Naive thymus-derived CD4-positive, alpha-beta T cell (primary cell): Measurements from ENCODE around the gene TSHZ2. TPM values are rescaled to one million over a fixed set of nuclear protein-coding genes. Genes with fewer than 3 reads are reported as not detected.

Experiments used
- ATAC-seq: fragments of 150-1000 bp; cut with Tn5 transposase; 2 replicates; pipeline ENCODE4 v1.10.0; 2021; ENCODE audit warnings: mild to moderate bottlenecking, moderate library complexity
- CTCF ChIA-PET: fragments of 350-600 bp; sonication (Branson Sonifier 250); formaldehyde crosslinking; loops from one replicate; lab custom pipeline; 2021; ENCODE audit warnings: antibody characterized with exemption; lab: Charles Lee
- POLR2A ChIA-PET: fragments of 350-600 bp; sonication (Branson Sonifier 250); formaldehyde crosslinking; loops from one replicate; lab custom pipeline; 2021; ENCODE audit warnings: antibody characterized with exemption, inconsistent platforms; lab: Charles Lee
- DNase-seq, 9 donors: peaks; one replicate each; pipeline versions ENCODE4 v3.0.0 to v3.0.0-alpha.2; 2020 to 2022; ENCODE audit warnings: mixed read lengths in 1 of 9
- H3K27ac ChIP-seq: one replicate; pipeline ENCODE4 v1.7.0; 2013; ENCODE audit warnings: mild to moderate bottlenecking, low read depth, low read length, moderate library complexity
- H3K27me3 ChIP-seq, 2 donors: one replicate each; pipeline ENCODE4 v1.7.0; 2013; ENCODE audit warnings: low read length in 2 of 2, mild to moderate bottlenecking in 2 of 2, moderate library complexity in 2 of 2; ENCODE audit not compliant: control insufficient read depth in 2 of 2, insufficient read depth in 2 of 2
- H3K36me3 ChIP-seq, 3 experiments: 1 replicate in 2 of 3; 2 replicates in 1 of 3; pipeline ENCODE4 v1.7.0; 2013; ENCODE audit warnings: low read length in 3 of 3, mild to moderate bottlenecking in 3 of 3, moderate library complexity in 1 of 3; ENCODE audit not compliant: insufficient read depth in 3 of 3, control insufficient read depth in 2 of 3
- H3K4me1 ChIP-seq, 2 donors: one replicate each; pipeline ENCODE4 v1.7.0; 2013; ENCODE audit warnings: low read length in 2 of 2, mild to moderate bottlenecking in 2 of 2, moderate library complexity in 1 of 2; ENCODE audit not compliant: control insufficient read depth in 2 of 2, insufficient read depth in 2 of 2
- H3K4me3 ChIP-seq: 2 replicates; pipeline ENCODE4 v1.7.0; 2013; ENCODE audit warnings: mild to moderate bottlenecking, low read length
- H3K9me3 ChIP-seq, 3 experiments: 1 replicate in 2 of 3; 2 replicates in 1 of 3; pipeline ENCODE4 v1.7.0; 2013; ENCODE audit warnings: low read length in 3 of 3; ENCODE audit not compliant: control insufficient read depth in 2 of 3
- H3K27ac Mint-ChIP-seq, 9 donors: one replicate each; pipeline ENCODE4 v1.8.0; 2020 to 2022; ENCODE audit warnings: mixed read lengths in 9 of 9, mild to moderate bottlenecking in 8 of 9, moderate library complexity in 5 of 9, inconsistent platforms in 2 of 9
- H3K27me3 Mint-ChIP-seq, 5 donors: one replicate each; pipeline ENCODE4 v1.8.0; 2021 to 2022; ENCODE audit warnings: mixed read lengths in 5 of 5, mild to moderate bottlenecking in 1 of 5
- H3K36me3 Mint-ChIP-seq, 5 donors: one replicate each; pipeline ENCODE4 v1.8.0; 2020 to 2022; ENCODE audit warnings: mixed read lengths in 5 of 5, mild to moderate bottlenecking in 3 of 5, inconsistent platforms in 1 of 5
- H3K4me1 Mint-ChIP-seq, 7 donors: one replicate each; pipeline ENCODE4 v1.8.0; 2020 to 2022; ENCODE audit warnings: mixed read lengths in 7 of 7, mild to moderate bottlenecking in 3 of 7, inconsistent platforms in 1 of 7
- H3K4me3 Mint-ChIP-seq, 10 donors: one replicate each; pipeline ENCODE4 v1.8.0; 2020 to 2022; ENCODE audit warnings: mild to moderate bottlenecking in 10 of 10, mixed read lengths in 10 of 10, moderate library complexity in 6 of 10, inconsistent platforms in 2 of 10
- H3K9me3 Mint-ChIP-seq, 11 donors: one replicate each; pipeline ENCODE4 v1.8.0; 2020 to 2022; ENCODE audit warnings: mixed read lengths in 11 of 11, mild to moderate bottlenecking in 4 of 11, inconsistent platforms in 1 of 11, moderate library complexity in 1 of 11
- intact Hi-C, 2 donors: fragments of 100-400 bp; cut with micrococcal nuclease; formaldehyde crosslinking; loops; one replicate each; pipeline ENCODE4 v1.15.1; 2023
- polyA plus RNA-seq, 2 donors: library from polyadenylated mRNA; unstranded; fragments of 300-500 nt; fragmentation: Illumina TruSeq; gene quantifications; one replicate each; pipeline ENCODE4 v1.2.3, GENCODE V29; 2021
- total RNA-seq, 6 experiments: library from RNA in 5 of 6; stranded (reverse) in 5 of 6; gene quantifications; 1 replicate in 5 of 6; 2 replicates in 1 of 6; pipeline ENCODE4 v1.2.3 and lab custom pipeline; 2021 to 2026

Gene TSHZ2
- total and polyA plus RNA-seq, 7 experiments from 2014 or later, result 6.0 to 84.5 (median 42.5) TPM

- intact Hi-C loops, result no loop called here
- no peak overlapping the region for H3K4me3 Mint-ChIP-seq
- ChIA-PET CTCF (interaction anchor here (0.6 to 0.7 kb wide), 2 partner anchors 89 to 685 kb away, joined by 3 read pairs; no protein-coding TSS in a partner anchor), POLR2A (no interaction called here)
- no peaks in the 10 kb centered on the region for H3K27me3 Mint-ChIP-seq
- Histone ChIP-seq H3K4me1 (no peaks in the 10 kb centered on the region), H3K27ac (no peak overlapping the region), H3K27me3 (no peaks in the 10 kb centered on the region), H3K9me3 (no peaks in the 10 kb centered on the region), H3K4me3 (no peak overlapping the region), H3K36me3 (no peaks in the 10 kb centered on the region)
- ATAC-seq (no peak), DNase-seq (no peak)
- peaks cover 0 to 11% (median 4%) of the 10 kb centered on the region in 5 donors for H3K36me3 Mint-ChIP-seq
- H3K27ac Mint-ChIP-seq, result peak overlapping the region in 2 of 9 donors; percentile 52 to 75
- H3K9me3 Mint-ChIP-seq, result no peaks in the 10 kb centered on the region
- peaks cover 7 to 23% (median 11%) of the 10 kb centered on the region in 7 donors for H3K4me1 Mint-ChIP-seq
Measured at GRCh38 chr20:53175135-53175780, 203.1 kb downstream of the TSHZ2 start.

- Mint-ChIP-seq H3K27ac (peak overlapping the region in 1 of 9 donors; percentile 56), H3K4me1 (peaks cover 8 to 18% (median 13%) of the 10 kb centered on the region in 7 donors), H3K9me3 (no peaks in the 10 kb centered on the region), H3K27me3 (peaks cover 0 to 4% (median 0%) of the 10 kb centered on the region in 5 donors), H3K4me3 (no peak overlapping the region), H3K36me3 (peaks cover 3 to 14% (median 5%) of the 10 kb centered on the region in 5 donors)
- Histone ChIP-seq H3K27ac (no peak overlapping the region), H3K4me1 (no peaks in the 10 kb centered on the region), H3K9me3 (no peaks in the 10 kb centered on the region), H3K27me3 (no peaks in the 10 kb centered on the region), H3K36me3 (no peaks in the 10 kb centered on the region), H3K4me3 (no peak overlapping the region)
- intact Hi-C loops, result no loop called here
- no peak for DNase-seq
- no peak for ATAC-seq
- CTCF ChIA-PET, result no interaction called here
- POLR2A ChIA-PET, result interaction anchor here (0.5 kb wide), 1 partner anchor 90 kb away, joined by 5 read pairs; no protein-coding TSS in a partner anchor
Measured at GRCh38 chr20:53176134-53176533, 204.0 kb downstream of the TSHZ2 start.

- no peak overlapping the region for H3K27ac ChIP-seq
- intact Hi-C loops, result no loop called here
- H3K9me3 ChIP-seq, result no peaks in the 10 kb centered on the region
- no peak for ATAC-seq
- Mint-ChIP-seq H3K27me3 (peaks cover 0 to 6% (median 0%) of the 10 kb centered on the region in 5 donors), H3K4me3 (no peak overlapping the region), H3K27ac (peak overlapping the region in 1 of 9 donors; percentile 48), H3K36me3 (peaks cover 3 to 14% (median 5%) of the 10 kb centered on the region in 5 donors), H3K4me1 (peaks cover 7 to 20% (median 11%) of the 10 kb centered on the region in 7 donors), H3K9me3 (no peaks in the 10 kb centered on the region)
- no peak overlapping the region for H3K4me3 ChIP-seq
- no peaks in the 10 kb centered on the region for H3K27me3 ChIP-seq
- ChIA-PET CTCF (interaction anchor here (0.7 to 1.0 kb wide), 2 partner anchors 29 to 925 kb away, joined by 3 to 5 read pairs; no protein-coding TSS in a partner anchor), POLR2A (no interaction called here)
- H3K36me3 ChIP-seq, result no peaks in the 10 kb centered on the region
- no peak for DNase-seq
- no peaks in the 10 kb centered on the region for H3K4me1 ChIP-seq
Measured at GRCh38 chr20:53177687-53178086, 205.5 kb downstream of the TSHZ2 start.

GRCh38 chr20:53179749-53180148 lies 207.6 kb downstream of the TSHZ2 start:
- Histone ChIP-seq H3K36me3 (no peaks in the 10 kb centered on the region), H3K9me3 (no peaks in the 10 kb centered on the region), H3K27me3 (no peaks in the 10 kb centered on the region), H3K27ac (no peak overlapping the region), H3K4me3 (no peak overlapping the region), H3K4me1 (no peaks in the 10 kb centered on the region)
- peaks cover 3 to 19% (median 5%) of the 10 kb centered on the region in 5 donors for H3K36me3 Mint-ChIP-seq
- intact Hi-C loops, result no loop called here
- no peak for ATAC-seq
- peaks cover 4 to 18% (median 9%) of the 10 kb centered on the region in 7 donors for H3K4me1 Mint-ChIP-seq
- DNase-seq, result no peak
- CTCF ChIA-PET, result interaction anchor here (0.9 kb wide), 1 partner anchor 867 kb away, joined by 3 read pairs; no protein-coding TSS in a partner anchor
- H3K9me3 Mint-ChIP-seq, result no peaks in the 10 kb centered on the region
- POLR2A ChIA-PET, result no interaction called here
- H3K27me3 Mint-ChIP-seq, result peaks cover 0 to 6% (median 0%) of the 10 kb centered on the region in 5 donors
- H3K27ac Mint-ChIP-seq, result no peak overlapping the region
- no peak overlapping the region for H3K4me3 Mint-ChIP-seq

- H3K36me3 ChIP-seq, result no peaks in the 10 kb centered on the region
- Mint-ChIP-seq H3K36me3 (peaks cover 5 to 19% (median 9%) of the 10 kb centered on the region in 5 donors), H3K27me3 (peaks cover 0 to 6% (median 0%) of the 10 kb centered on the region in 5 donors), H3K9me3 (no peaks in the 10 kb centered on the region), H3K4me3 (no peak overlapping the region), H3K27ac (peak overlapping the region in 2 of 9 donors; percentile 2 to 33), H3K4me1 (peaks cover 0 to 17% (median 12%) of the 10 kb centered on the region in 7 donors)
- DNase-seq (no peak), ATAC-seq (no peak)
- H3K9me3 ChIP-seq, result no peaks in the 10 kb centered on the region
- H3K4me1 ChIP-seq, result no peaks in the 10 kb centered on the region
- ChIA-PET POLR2A (interaction anchor here (0.7 kb wide), 1 partner anchor 10 kb away, joined by 3 read pairs; no protein-coding TSS in a partner anchor), CTCF (interaction anchor here (0.7 kb wide), 1 partner anchor 777 kb away, joined by 3 read pairs; no protein-coding TSS in a partner anchor)
- intact Hi-C loops, result no loop called here
- no peak overlapping the region for H3K27ac ChIP-seq
- H3K4me3 ChIP-seq, result no peak overlapping the region
- no peaks in the 10 kb centered on the region for H3K27me3 ChIP-seq
Measured at GRCh38 chr20:53180928-53181362, 208.8 kb downstream of the TSHZ2 start.

GRCh38 chr20:53181866-53182376 lies 209.8 kb downstream of the TSHZ2 start:
- Histone ChIP-seq H3K36me3 (no peaks in the 10 kb centered on the region), H3K27ac (no peak overlapping the region), H3K4me1 (no peaks in the 10 kb centered on the region), H3K27me3 (no peaks in the 10 kb centered on the region), H3K4me3 (no peak overlapping the region), H3K9me3 (no peaks in the 10 kb centered on the region)
- Mint-ChIP-seq H3K27ac (peak overlapping the region in 1 of 9 donors; percentile 64), H3K9me3 (no peaks in the 10 kb centered on the region), H3K4me1 (peaks cover 0 to 24% (median 16%) of the 10 kb centered on the region in 7 donors), H3K4me3 (no peak overlapping the region), H3K36me3 (peaks cover 8 to 23% (median 11%) of the 10 kb centered on the region in 5 donors), H3K27me3 (peaks cover 0 to 6% (median 0%) of the 10 kb centered on the region in 5 donors)
- POLR2A ChIA-PET, result no interaction called here
- intact Hi-C loops, result no loop called here
- ATAC-seq (no peak), DNase-seq (no peak)
- CTCF ChIA-PET, result interaction anchor here (0.6 kb wide), 1 partner anchor 1026 kb away, joined by 3 read pairs; the partner anchor contains the start of gene PFDN4
